Head of caudate nucleus (tissue), 42 donors: ENCODE measurements around the gene GOLGA8B.
A peak's percentile ranks its signal among the peaks of the same experiment; 100 is the strongest.
"Not testable (repeated sequence)": the region's sequence is repeated elsewhere in the genome, so short reads cannot be mapped to it uniquely, and the experiment has no call there.

ENCODE experiments used
- DNase-seq, 42 donors: peaks; one replicate each; pipeline versions ENCODE4 v3.0.0 to v3.0.0-alpha.2; 2020 to 2021; ENCODE audit warnings: mixed read lengths in 7 of 42
- intact Hi-C: fragments of 100-400 bp; cut with DNase I; formaldehyde crosslinking; loops from one replicate; pipeline ENCODE4 v1.15.0; 2022

Gene GOLGA8B

DNA sequence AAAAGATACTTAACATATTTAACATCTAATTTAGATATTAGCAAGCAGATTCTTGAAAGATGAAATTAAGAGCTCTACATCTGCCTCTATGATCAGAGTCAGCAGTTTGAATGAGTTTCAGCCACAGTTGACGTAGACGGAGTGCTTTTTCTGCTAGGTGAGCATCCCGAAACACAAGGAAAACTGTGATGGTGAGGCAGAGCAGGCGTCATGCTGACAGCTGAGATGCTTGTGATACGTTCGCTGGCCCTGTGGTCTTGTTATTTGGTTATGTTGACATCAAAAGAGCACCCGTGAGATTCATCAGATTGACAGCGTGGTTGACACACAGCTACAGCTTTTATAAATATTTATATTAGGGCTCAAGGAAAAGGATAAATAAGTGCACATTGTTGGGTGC lies 19.6 kb upstream of the GOLGA8B start:
- intact Hi-C loops: no loop called here
- no peak for DNase-seq

GRCh38 chr15:34600923-34601322 lies 17.5 kb upstream of the GOLGA8B start:
- DNase-seq: no peak

DNA sequence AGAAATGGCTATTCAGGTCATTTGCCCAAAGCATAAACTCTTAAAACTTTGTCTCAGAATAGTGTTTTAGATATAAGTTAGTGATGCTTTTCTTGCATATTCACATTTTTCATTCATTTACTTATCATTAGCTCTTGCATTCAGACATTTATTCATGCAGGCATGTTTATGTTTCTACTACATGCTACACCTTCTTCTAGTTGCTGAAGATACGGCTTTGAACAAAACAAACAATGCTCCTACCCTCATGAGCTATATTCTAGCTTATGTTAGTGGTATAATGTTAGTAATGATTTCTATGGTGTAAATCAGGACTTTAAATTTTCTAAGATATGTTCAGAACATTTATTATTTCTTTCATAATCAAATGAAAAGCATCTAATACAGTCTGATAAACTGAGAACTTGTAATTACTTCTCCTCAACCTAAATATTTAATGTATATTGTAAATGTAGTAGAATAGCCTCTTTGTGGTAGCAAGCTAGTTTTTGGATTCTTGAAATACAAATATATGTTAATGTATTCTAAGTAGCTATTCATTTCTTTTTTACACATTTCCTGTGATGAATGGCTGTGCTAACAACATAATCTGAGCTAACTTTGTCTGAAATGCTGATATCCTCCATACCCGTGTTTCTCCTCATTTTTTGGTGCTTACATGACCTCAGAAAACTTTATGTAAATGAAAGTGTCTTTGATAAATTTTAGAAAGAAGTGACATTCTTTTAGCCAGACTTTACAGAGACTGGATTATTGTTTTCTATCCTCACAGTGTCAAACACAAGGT lies 15.5 kb upstream of the GOLGA8B start:
- DNase-seq: no peak
- intact Hi-C loops: no loop called here

More at GRCh38 chr15:34600923-34601322, 17.5 kb upstream of the GOLGA8B start:
- intact Hi-C loops: no loop called here

GRCh38 chr15:34597316-34597715 lies 13.9 kb upstream of the GOLGA8B start:
- intact Hi-C loops: no loop called here
- DNase-seq: no peak

DNA sequence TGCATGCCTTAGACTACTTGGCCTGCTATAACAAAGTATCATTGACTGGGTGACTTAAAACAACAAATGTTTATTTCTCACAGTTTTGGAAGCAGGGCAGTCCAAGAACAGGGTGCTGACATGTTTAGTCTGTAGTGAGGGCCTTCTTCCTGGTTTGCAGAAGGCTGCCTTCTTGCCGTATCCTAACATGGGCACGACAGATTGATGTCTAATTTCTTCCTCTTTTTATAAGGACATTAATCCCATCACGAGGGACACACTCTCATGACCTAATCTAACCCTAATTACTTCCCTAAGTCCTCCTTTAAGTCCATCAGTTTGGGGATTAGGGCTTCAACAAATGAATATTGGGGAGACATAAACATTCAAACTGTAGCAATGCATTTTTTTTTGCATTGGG lies 10.9 kb upstream of the GOLGA8B start:
- intact Hi-C loops: no loop called here

DNA sequence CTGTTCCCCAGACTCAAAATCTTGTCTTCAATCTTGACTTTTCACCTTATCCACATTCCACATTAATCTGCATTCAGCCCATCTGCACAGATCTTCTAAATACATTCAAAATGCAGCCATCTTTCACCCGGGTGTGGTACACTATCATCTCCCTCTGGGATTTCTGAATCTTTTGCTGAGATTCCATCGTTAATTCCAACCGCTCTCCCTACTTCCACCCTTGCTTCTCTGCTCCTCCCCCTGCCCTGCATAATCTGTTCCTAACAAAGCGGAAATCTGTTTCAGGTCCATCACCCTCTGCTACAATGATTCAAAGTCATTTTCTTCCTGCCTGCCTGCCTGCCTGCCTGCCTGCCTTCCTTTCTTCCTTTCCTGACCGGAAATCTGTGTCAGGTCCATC lies 7.9 kb upstream of the GOLGA8B start:
- DNase-seq: no peak
- intact Hi-C loops: no loop called here

More for the DNA sequence above, 10.9 kb upstream of the GOLGA8B start:
- no peak for DNase-seq

DNA sequence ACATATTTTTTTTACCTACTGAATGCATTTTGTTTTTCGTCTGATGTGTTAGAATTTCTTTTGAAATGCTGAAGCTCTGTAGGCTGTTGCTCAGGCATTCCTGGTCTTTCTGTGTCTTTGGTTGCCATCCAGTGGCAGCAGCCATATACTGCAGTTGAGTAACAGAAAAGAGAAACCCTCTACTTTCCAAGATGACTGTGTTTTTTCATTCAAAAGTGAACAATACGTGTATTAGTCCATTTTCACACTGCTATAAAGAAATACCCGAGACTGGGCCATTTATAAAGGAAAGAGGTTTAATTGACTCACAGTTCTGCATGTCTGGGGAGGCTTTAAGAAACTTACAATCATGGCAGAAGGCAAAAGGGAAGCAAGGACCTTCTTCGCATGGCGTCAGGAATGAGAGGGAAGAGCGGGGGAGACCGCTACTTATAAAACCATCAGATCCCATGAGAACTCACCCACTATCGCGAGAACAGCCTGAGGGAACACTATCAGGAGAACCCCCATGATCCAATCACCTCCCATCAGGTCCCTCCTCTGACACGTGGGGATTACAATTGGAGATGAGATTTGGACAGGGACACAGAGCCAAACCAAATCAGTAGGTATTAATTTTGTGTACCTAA lies 4.7 kb upstream of the GOLGA8B start:
- intact Hi-C loops: no loop called here
- peak in 39 of 42 donors; percentile 28 to 84 (median 68) for DNase-seq

GRCh38 chr15:34585966-34586365 lies 2.5 kb upstream of the GOLGA8B start:
- intact Hi-C loops, DNase-seq: not testable (repeated sequence)

GRCh38 chr15:34584996-34585395 lies 1.5 kb upstream of the GOLGA8B start:
- DNase-seq: no peak
- intact Hi-C loops: no loop called here

- DNase-seq: no peak
- intact Hi-C loops: no loop called here
These were observed 848 bp upstream of the GOLGA8B start for GRCh38 chr15:34584330-34584668.

GRCh38 chr15:34582461-34583371 lies 735 bp downstream of the GOLGA8B start:
- DNase-seq: peak in 13 of 42 donors; percentile 5 to 50 (median 20)
- intact Hi-C loops: no loop called here

DNA sequence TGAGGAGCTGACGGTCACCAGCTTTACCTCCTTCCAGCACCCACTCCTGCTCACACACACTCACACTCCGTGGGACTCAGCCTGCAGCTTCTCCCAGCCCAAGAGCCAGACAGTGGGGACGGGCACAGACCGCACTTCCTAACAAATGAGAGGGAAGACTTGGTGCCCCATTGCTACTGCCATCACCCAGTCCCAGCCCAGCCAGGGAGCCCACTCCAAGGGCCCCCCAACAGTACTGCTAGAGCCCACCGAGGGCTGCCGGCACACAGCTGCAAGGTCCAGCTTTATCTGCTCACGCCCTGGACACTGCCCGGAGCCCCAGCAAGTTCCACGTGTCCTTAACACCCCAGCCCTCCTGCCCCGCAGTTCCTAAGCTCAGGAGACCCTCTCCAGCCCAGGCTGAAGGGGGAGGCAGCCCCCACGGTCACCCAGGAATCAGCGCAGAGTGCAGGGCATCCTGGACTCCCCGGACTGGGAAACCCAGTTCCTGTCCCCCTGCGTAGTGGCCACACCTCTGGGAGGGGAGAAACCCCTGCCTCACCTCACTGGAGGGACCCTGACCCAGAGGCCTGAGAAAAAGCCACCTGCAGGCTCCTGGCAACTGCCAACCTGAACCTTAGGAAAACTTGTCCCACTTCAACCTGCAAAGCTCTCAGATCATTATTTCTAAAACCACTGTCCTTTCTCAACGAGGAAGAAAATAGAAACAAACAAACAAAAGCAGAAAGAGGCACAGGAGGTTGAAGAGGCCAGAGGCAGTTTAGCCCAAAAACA lies 1.6 kb downstream of the GOLGA8B start:
- DNase-seq, intact Hi-C loops: not testable (repeated sequence)

GRCh38 chr15:34581043-34581365 lies 2.4 kb downstream of the GOLGA8B start:
- intact Hi-C loops: no loop called here
- no peak for DNase-seq

DNA sequence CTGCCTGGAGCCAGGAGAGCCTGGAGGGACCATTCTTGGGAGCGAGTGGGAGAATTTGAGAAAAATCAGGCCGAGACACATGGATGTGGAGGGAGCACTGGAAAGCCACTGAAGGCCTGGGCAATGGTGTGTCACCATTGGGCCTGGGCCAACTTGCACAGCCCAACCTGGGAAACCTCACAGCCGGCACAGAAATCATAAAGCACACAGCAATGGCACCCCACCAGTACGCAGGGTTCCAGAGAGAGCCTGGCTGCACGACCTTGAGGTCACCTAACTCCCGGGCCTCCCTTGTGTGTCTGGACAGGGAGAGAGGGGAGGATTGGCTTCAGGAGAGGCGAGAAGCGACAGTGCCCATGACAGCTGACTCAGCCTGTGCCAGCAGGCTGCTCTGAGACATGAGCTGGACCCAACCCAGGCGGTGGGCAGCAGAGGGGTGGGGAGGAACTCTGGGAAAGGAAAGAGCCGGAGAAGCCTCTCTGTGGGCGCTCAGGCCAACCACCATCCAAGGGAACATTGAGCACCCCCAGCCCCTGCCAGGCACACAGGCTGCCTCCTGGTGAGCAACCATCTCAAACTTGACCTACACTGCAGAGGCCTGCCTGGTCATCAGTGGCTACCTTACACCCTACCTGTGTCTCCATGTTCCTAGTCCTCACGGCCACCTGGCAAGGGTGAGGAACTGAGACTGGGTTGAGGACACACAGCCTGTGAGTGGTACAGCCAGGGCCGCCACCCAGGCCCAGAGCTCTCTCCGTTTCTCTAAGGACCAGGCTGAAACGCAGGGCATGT lies 3.0 kb downstream of the GOLGA8B start:
- intact Hi-C loops, DNase-seq: not testable (repeated sequence)

DNA sequence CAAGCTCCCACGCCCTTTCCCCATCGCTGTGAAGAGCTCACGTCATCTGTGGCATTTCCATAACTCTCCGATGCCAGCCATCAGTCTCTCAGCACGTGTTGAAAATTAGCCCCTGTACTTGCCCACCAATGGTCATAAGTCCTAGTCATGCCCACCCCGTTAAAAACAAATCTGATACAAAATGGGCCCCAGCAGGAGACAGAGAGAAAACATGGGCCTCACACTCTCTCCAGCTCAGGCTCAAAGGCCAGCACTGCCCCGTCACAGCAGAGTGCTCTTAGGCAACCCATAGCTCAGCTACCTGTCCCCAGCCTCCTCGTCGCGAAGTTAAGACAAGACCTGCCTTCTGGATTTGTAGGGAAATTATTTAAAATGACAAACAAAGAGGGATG lies 5.2 kb downstream of the GOLGA8B start:
- no peak for DNase-seq
- intact Hi-C loops: no loop called here

GRCh38 chr15:34577658-34578282 lies 5.7 kb downstream of the GOLGA8B start:
- intact Hi-C loops, DNase-seq: not testable (repeated sequence)

DNA sequence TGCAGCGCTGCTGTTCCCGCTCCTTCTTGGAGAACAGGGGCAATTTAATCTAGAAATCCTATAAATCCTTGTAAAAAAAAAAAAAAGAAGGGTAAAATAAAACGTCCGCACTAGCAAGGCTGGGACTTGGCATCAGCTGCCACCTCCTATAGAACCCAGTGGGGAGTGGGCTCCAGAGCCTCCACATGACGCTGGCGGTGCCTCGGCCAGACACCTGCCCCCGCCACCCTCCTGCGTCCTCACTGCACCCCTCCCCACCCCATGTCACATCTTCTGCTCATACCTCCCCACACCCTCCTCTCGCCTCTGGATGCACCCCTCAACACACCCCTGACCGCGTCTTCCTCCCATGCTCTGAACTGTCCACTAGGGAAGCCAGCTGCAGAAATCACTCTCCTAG lies 8.4 kb downstream of the GOLGA8B start:
- intact Hi-C loops, DNase-seq: not testable (repeated sequence)

GRCh38 chr15:34572921-34573320 lies 10.5 kb downstream of the GOLGA8B start:
- DNase-seq, intact Hi-C loops: not testable (repeated sequence)
